Upper lobe of left lung (tissue), 6 donors: Measurements from ENCODE around the gene DISC1. TPM values are rescaled to one million over a fixed set of nuclear protein-coding genes. Genes with fewer than 3 reads are reported as not detected.

Source experiments
- ATAC-seq, 2 donors: fragments of 200-7000 bp; cut with Tn5 transposase; one replicate each; pipeline ENCODE4 v1.9.1; 2022; ENCODE audit warnings: mild to moderate bottlenecking in 2 of 2, moderate library complexity in 2 of 2; ENCODE audit not compliant: low FRiP score in 2 of 2
- DNase-seq, 2 donors: peaks; one replicate each; pipeline ENCODE4 v3.0.0-alpha.2; 2019 to 2020
- H3K27ac ChIP-seq, 4 donors: fragments of 200-600 bp; sonication (generic); one replicate each; pipeline ENCODE4 v1.5.1; 2016 to 2019
- H3K27me3 ChIP-seq, 4 donors: fragments of 200-600 bp; sonication (generic); one replicate each; pipeline ENCODE4 v1.5.1; 2017 to 2019
- H3K36me3 ChIP-seq, 4 donors: fragments of 200-600 bp; sonication (generic); one replicate each; pipeline ENCODE4 v1.5.1; 2016 to 2019
- H3K4me1 ChIP-seq, 4 donors: fragments of 200-600 bp; sonication (generic); one replicate each; pipeline ENCODE4 v1.5.1; 2018 to 2019
- H3K4me3 ChIP-seq, 4 donors: fragments of 200-600 bp; sonication (generic); one replicate each; pipeline ENCODE4 v1.5.1; 2017 to 2019; ENCODE audit warnings: mild to moderate bottlenecking in 2 of 4, moderate library complexity in 1 of 4
- H3K9me3 ChIP-seq, 4 donors: fragments of 200-600 bp; sonication (generic); one replicate each; pipeline ENCODE4 v1.5.1; 2018 to 2019
- CTCF ChIP-seq, 6 experiments: fragments of 450-650 bp in 4 of 6; fragments of 200-600 bp in 2 of 6; sonication (generic) in 2 of 6; IDR thresholded peaks; one replicate each; pipeline ENCODE4 v1.5.1; 2016 to 2019; ENCODE audit warnings: antibody characterized with exemption in 6 of 6
- EP300 ChIP-seq, 4 donors: sonication (generic); formaldehyde crosslinking; IDR thresholded peaks; one replicate each; pipeline ENCODE4 v1.5.1; 2017; ENCODE audit warnings: antibody characterized with exemption in 4 of 4, control low read depth in 2 of 4
- POLR2A ChIP-seq, 4 donors: fragments of 450-650 bp; IDR thresholded peaks; one replicate each; pipeline ENCODE4 v1.5.1; 2016 to 2017; ENCODE audit warnings: antibody characterized with exemption in 4 of 4, mild to moderate bottlenecking in 2 of 4
- POLR2AphosphoS5 ChIP-seq, 2 donors: sonication (generic); formaldehyde crosslinking; IDR thresholded peaks; one replicate each; pipeline ENCODE4 v1.5.1; 2017; ENCODE audit warnings: antibody characterized with exemption in 2 of 2
- WGBS, 2 donors: methylation state at CpG; one replicate each; pipeline ENCODE4 v1.1.5; 2017 to 2018; 5-methylcytosine and 5-hydroxymethylcytosine counted together
- total RNA-seq, 6 donors: library from RNA; depleted of rRNA in 4 of 6; stranded (reverse); fragments of >200 nt in 4 of 6; gene quantifications; one replicate each; pipeline versions ENCODE4 v1.1.0 to v1.2.1, GENCODE V29; 2016 to 2021
- donor health status: DM: no; HTN: no; CAD: no; lungs with moderate emphysema.
- donor health status: DM: no; HTN: yes; CAD: no; lungs with severe emphysema.

DISC1 gene
- total RNA-seq, 6 donors from 2014 or later = 6.1 to 16.8 (median 10.5) TPM

- H3K4me3 ChIP-seq = no peak overlapping the region
- H3K27ac ChIP-seq = peak overlapping the region in 1 of 4 donors; percentile 10
- no peak for DNase-seq
- ATAC-seq = no peak
- WGBS, 2 donors = 40 to 53% methylated on average over 5 of the region's 5 CpGs
- H3K27me3 ChIP-seq = no peaks in the 10 kb centered on the region
- no peaks in the 10 kb centered on the region for H3K36me3 ChIP-seq
- H3K9me3 ChIP-seq = no peaks in the 10 kb centered on the region
- peaks cover 0 to 20% (median 6%) of the 10 kb centered on the region in 4 donors for H3K4me1 ChIP-seq
- no peak for TF ChIP-seq POLR2AphosphoS5 (IDR thresholded peaks at IDR 0.05)
- no peak for TF ChIP-seq POLR2A (IDR thresholded peaks at IDR 0.05)
- TF ChIP-seq EP300 (IDR thresholded peaks at IDR 0.05) = no peak
Observed at GRCh38 chr1:231601824-231602672, 24.5 kb upstream of the DISC1 start.

GRCh38 chr1:231602673-231602984 is 24.0 kb upstream of the DISC1 start:
- no peaks in the 10 kb centered on the region for H3K9me3 ChIP-seq
- DNase-seq (no peak), ATAC-seq (no peak)
- peak overlapping the region in 1 of 4 donors; percentile 10 for H3K27ac ChIP-seq
- WGBS, 2 donors = 77 to 95% methylated on average over 4 of the region's 4 CpGs
- H3K36me3 ChIP-seq = no peaks in the 10 kb centered on the region
- no peak for TF ChIP-seq CTCF (IDR thresholded peaks at IDR 0.05)
- TF ChIP-seq POLR2A (IDR thresholded peaks at IDR 0.05) = no peak
- TF ChIP-seq EP300 (IDR thresholded peaks at IDR 0.05) = no peak
- no peak for TF ChIP-seq POLR2AphosphoS5 (IDR thresholded peaks at IDR 0.05)
- H3K27me3 ChIP-seq = no peaks in the 10 kb centered on the region
- peaks cover 0 to 20% (median 6%) of the 10 kb centered on the region in 4 donors for H3K4me1 ChIP-seq
- H3K4me3 ChIP-seq = no peak overlapping the region

- Histone ChIP-seq H3K27me3 (no peaks in the 10 kb centered on the region), H3K36me3 (no peaks in the 10 kb centered on the region), H3K27ac (peak overlapping the region in 2 of 4 donors; percentile 24 to 52), H3K9me3 (no peaks in the 10 kb centered on the region), H3K4me3 (peak overlapping the region in 3 of 4 donors; percentile 25 to 53 (median 49)), H3K4me1 (peaks cover 0 to 20% (median 6%) of the 10 kb centered on the region in 4 donors)
- WGBS, 2 donors = 32 to 33% methylated on average over 8 of the region's 8 CpGs
- ATAC-seq (peak in 1 of 2 donors; percentile 74), DNase-seq (no peak)
- TF ChIP-seq EP300 (IDR thresholded peaks at IDR 0.05) = no peak
- peak; percentile 43 to 75 (median 70) for TF ChIP-seq CTCF (IDR thresholded peaks at IDR 0.05)
Observed at GRCh38 chr1:231603598-231604275, 22.9 kb upstream of the DISC1 start.

- TF ChIP-seq EP300 (IDR thresholded peaks at IDR 0.05) (no peak), POLR2AphosphoS5 (IDR thresholded peaks at IDR 0.05) (no peak), CTCF (IDR thresholded peaks at IDR 0.05) (no peak), POLR2A (IDR thresholded peaks at IDR 0.05) (no peak)
- no peaks in the 10 kb centered on the region for H3K9me3 ChIP-seq
- H3K4me1 ChIP-seq = peaks cover 0 to 20% (median 6%) of the 10 kb centered on the region in 4 donors
- DNase-seq = no peak
- WGBS, 2 donors = 68 to 71% methylated on average over 2 of the region's 2 CpGs
- peak overlapping the region in 2 of 4 donors; percentile 49 to 53 for H3K4me3 ChIP-seq
- H3K27me3 ChIP-seq = no peaks in the 10 kb centered on the region
- no peak for ATAC-seq
- no peak overlapping the region for H3K27ac ChIP-seq
- H3K36me3 ChIP-seq = no peaks in the 10 kb centered on the region
Observed at GRCh38 chr1:231604276-231604621, 22.3 kb upstream of the DISC1 start.
